Cardiac fibroblast (primary cell): ENCODE measurements around the gene KIAA1328.

Source experiments
- DNase-seq, 2 donors: peaks; one replicate each; pipeline versions ENCODE4 v3.0.0 to v3.0.0-alpha.2; 2010; ENCODE audit warnings: low read depth in 2 of 2
- H3K4me3 ChIP-seq, 2 donors: replicated peaks in 1 of 2; 1 replicate in 1 of 2; 2 replicates in 1 of 2; pipeline ENCODE4 v1.5.1; 2011; ENCODE audit warnings: low read depth in 2 of 2, low read length in 2 of 2, mild to moderate bottlenecking in 2 of 2, moderate library complexity in 1 of 2
- TF ChIP-seq, protein P1 (sequence below): IDR thresholded peaks from one replicate; pipeline ENCODE4 v1.5.1; 2011; ENCODE audit warnings: low read depth, mild to moderate bottlenecking, low read length, inconsistent platforms

KIAA1328 gene

DNA sequence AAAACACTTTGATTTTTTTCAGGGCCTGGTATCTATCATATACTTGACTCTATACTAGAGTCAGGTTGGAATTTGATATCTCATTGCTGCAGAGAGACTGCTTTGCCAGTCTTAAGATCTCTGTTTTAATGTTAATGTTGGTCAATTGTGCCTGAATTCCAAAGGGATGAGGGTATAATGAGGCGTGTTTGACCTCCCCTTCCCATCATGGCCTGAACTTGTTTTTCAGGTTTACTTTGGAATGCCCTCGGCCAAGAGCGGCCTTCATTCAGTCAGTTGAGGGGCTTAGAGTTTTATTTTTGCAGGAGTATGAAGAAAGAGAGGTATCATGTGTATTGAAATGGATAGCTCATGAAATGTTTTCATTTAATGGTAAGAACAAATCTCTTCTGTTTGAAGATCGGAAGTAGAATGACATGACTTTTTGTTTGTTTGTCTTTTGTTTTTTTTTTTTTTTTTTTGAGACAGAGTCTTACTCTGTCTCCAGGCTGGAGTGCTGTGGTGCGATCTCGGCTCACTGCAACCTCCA is 119.0 kb downstream of the KIAA1328 start:
- TF ChIP-seq, protein P1, sequence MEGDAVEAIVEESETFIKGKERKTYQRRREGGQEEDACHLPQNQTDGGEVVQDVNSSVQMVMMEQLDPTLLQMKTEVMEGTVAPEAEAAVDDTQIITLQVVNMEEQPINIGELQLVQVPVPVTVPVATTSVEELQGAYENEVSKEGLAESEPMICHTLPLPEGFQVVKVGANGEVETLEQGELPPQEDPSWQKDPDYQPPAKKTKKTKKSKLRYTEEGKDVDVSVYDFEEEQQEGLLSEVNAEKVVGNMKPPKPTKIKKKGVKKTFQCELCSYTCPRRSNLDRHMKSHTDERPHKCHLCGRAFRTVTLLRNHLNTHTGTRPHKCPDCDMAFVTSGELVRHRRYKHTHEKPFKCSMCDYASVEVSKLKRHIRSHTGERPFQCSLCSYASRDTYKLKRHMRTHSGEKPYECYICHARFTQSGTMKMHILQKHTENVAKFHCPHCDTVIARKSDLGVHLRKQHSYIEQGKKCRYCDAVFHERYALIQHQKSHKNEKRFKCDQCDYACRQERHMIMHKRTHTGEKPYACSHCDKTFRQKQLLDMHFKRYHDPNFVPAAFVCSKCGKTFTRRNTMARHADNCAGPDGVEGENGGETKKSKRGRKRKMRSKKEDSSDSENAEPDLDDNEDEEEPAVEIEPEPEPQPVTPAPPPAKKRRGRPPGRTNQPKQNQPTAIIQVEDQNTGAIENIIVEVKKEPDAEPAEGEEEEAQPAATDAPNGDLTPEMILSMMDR, result no peak
- no peak for DNase-seq
- H3K4me3 ChIP-seq, result no peak overlapping the region

DNA sequence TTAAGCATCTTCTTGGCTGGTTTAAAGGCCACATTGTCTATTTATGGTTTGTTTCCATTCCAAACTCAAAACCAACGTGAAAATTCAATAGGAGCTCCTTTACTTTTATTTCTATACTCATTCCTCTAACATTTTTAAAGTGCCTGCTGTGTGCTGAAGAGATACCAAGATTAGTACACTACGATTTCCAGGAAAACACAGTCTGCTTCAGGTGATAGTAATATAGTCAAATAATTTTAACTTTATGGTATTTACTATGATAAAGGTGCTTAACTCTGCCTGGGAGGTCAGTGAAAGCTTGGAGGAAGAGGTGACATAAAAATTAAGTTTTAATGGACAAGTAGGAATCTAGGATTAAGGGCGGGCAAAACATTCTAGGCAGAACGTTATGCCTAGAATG is 121.4 kb downstream of the KIAA1328 start:
- TF ChIP-seq, protein P1, result no peak

DNA sequence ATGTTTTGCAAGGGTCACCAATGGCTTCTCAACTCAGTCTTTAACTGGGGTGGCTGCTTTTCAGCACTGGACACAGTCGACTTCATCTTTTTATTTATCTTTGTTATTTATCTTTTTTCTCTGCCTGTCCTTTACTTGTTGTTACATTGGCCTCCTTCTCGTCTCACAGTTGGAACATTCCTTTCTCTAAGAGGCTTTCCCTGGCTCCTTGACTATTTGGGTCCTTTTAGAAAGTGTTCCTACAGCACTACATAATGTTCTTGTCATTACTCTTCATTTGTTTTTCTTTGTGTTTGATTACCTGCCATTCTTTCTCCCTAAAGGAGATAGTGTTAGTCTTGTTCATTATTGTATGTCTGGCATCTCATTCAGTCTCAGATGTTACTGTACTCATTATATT is 122.0 kb downstream of the KIAA1328 start:
- no peak overlapping the region for H3K4me3 ChIP-seq
- TF ChIP-seq, protein P1, result no peak
- DNase-seq, result no peak

More for the DNA sequence above, 121.4 kb downstream of the KIAA1328 start:
- no peak for DNase-seq
- no peak overlapping the region for H3K4me3 ChIP-seq

DNA sequence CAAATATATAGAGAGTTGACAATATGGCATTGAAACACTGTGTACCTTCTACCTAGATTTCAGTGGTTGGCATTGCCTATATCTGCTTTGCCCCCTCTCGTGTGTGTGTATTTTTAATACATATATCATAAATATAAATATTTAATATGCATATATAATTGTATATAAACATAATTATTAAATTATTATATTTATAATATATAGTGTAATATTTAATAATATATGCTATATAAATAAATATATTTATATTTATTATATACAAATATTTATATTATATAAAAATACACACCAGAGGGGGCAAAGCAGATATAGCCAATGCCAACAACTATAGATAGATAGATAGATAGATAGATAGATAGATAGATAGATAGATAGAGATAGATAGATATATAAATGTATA is 124.1 kb downstream of the KIAA1328 start:
- H3K4me3 ChIP-seq, result no peak overlapping the region
- TF ChIP-seq, protein P1, result no peak
- no peak for DNase-seq

DNA sequence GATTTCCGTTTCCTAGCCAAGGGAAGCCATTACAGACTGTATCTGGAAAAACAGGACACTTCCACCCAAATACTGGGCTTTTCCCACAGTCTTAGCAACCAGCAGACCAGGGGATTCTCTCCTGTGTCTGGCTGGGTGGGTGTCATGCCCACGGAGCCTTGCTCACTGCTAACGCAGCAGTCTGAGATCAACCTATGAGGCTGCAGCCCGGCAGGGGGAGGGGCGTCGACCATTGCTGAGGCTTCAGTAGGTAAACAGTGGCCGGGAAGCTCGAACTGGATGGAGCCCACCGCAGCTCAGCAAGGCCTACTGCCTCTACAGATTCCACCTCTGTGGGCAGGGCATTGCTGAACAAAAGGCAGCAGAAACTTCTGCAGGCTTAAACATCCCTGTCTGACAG is 131.1 kb downstream of the KIAA1328 start:
- no peak for DNase-seq
- TF ChIP-seq, protein P1, result no peak
- H3K4me3 ChIP-seq, result no peak overlapping the region

DNA sequence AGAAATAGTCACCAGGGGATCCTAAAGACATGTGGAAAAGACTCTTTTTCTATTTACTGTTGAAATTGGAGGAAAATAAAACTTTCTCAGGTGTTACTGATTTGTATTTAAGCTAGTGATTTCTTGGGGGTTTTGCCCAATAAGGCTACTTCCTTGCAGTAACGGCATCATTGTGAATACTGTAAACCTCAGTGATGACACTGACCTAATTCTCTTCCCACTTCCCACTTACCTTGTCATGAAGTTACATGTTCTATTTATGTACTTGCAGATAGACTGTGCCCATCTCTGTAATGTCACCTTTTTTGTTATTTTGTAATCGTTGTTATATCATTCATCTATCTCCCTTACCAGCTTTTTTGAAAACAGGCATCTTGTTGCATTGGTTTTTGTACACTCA is 134.5 kb downstream of the KIAA1328 start:
- no peak overlapping the region for H3K4me3 ChIP-seq
- TF ChIP-seq, protein P1, result no peak
- DNase-seq, result no peak

DNA sequence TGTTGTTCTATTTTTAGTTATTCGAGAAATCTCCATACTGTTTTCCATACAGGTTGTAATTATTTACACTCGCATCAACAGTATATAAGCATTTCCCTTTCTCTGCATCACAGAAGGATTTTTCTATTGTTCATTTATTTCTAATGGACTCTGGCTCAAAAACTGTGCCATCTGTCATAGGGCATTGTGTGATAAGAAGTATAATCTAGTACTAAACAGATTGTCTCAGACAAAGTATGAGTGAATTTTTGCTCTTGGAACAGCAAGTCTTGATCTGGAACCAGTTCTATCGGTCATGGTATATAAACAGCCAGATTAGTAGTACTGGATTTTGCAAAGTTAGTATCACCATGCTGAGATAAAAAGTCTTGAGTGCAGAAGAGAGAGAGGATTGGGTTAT is 145.8 kb downstream of the KIAA1328 start:
- no peak for DNase-seq
- no peak overlapping the region for H3K4me3 ChIP-seq
- TF ChIP-seq, protein P1, result no peak
